HepG2 (cell line): Measurements from ENCODE around the gene ASF1B. TPM values are rescaled to one million over a fixed set of nuclear protein-coding genes. Genes with fewer than 3 reads are reported as not detected.

ENCODE experiments used
- ARHGAP35 ChIP-seq: sonication (generic); formaldehyde crosslinking; IDR thresholded peaks from 2 replicates; pipeline ENCODE4 v1.9.0; 2022; ENCODE audit warnings: mild to moderate bottlenecking, inconsistent platforms, moderate library complexity, missing genetic modification reagents, borderline replicate concordance
- ATF7 ChIP-seq, 2 experiments: fragments of 450-650 bp in 1 of 2; sonication (generic) in 1 of 2; formaldehyde crosslinking in 1 of 2; IDR thresholded peaks; 2 replicates each; pipeline versions ENCODE4 v1.4.0 to v1.6.1; 2016 to 2020; ENCODE audit warnings: antibody characterized with exemption in 1 of 2, mild to moderate bottlenecking in 1 of 2, missing genetic modification reagents in 1 of 2
- ATF7-NPFF ChIP-seq: sonication (generic); formaldehyde crosslinking; IDR thresholded peaks from 2 replicates; pipeline ENCODE4 v1.8.1; 2023; ENCODE audit warnings: mild to moderate bottlenecking, low read depth, missing genetic modification reagents, moderate library complexity
- HMG20A ChIP-seq: IDR thresholded peaks from 2 replicates; pipeline ENCODE4 v1.6.1; 2016; ENCODE audit warnings: borderline replicate concordance
- JDP2 ChIP-seq: sonication (generic); formaldehyde crosslinking; IDR thresholded peaks from 2 replicates; pipeline ENCODE4 v1.8.1; 2022; ENCODE audit warnings: missing genetic modification reagents, borderline replicate concordance
- KDM5A ChIP-seq: fragments of 200-600 bp; sonication (generic); IDR thresholded peaks from 2 replicates; pipeline ENCODE4 v1.7.0; 2018; ENCODE audit warnings: antibody characterized with exemption, mild to moderate bottlenecking, low read length, borderline replicate concordance
- KLF15 ChIP-seq: sonication (generic); formaldehyde crosslinking; IDR thresholded peaks from 2 replicates; pipeline ENCODE4 v1.8.1; 2023; ENCODE audit warnings: borderline replicate concordance, mild to moderate bottlenecking, inconsistent platforms, missing genetic modification reagents, mixed read lengths
- KMT2B ChIP-seq: IDR thresholded peaks from 2 replicates; pipeline ENCODE4 v1.6.1; 2016; ENCODE audit warnings: missing genetic modification reagents, missing compliant biosample characterization
- MIER2 ChIP-seq: IDR thresholded peaks from 2 replicates; pipeline ENCODE4 v1.6.1; 2016; ENCODE audit warnings: missing biosample characterization, missing genetic modification reagents
- NR2F6 ChIP-seq, 2 experiments: IDR thresholded peaks; 2 replicates each; pipeline ENCODE4 v1.6.1; 2016; ENCODE audit warnings: antibody characterized with exemption in 1 of 2, mild to moderate bottlenecking in 1 of 2
- SIN3A ChIP-seq: IDR thresholded peaks from 2 replicates; pipeline ENCODE4 v1.6.1; 2011; ENCODE audit warnings: low read depth, mild to moderate bottlenecking, control low read depth, low read length, borderline replicate concordance
- SNAI1 ChIP-seq: sonication (generic); formaldehyde crosslinking; IDR thresholded peaks from 2 replicates; pipeline ENCODE4 v1.5.0; 2020; ENCODE audit warnings: mild to moderate bottlenecking, missing genetic modification reagents, borderline replicate concordance
- SRY ChIP-seq: sonication (generic); formaldehyde crosslinking; IDR thresholded peaks from 2 replicates; pipeline ENCODE4 v1.8.0; 2022; ENCODE audit warnings: mild to moderate bottlenecking, missing genetic modification reagents
- TBL1XR1 ChIP-seq: fragments of 150-350 bp; IDR thresholded peaks from 2 replicates; pipeline ENCODE4 v1.6.1; 2014; ENCODE audit warnings: borderline replicate concordance, low read length; ENCODE audit not compliant: partially characterized antibody
- XRCC5 ChIP-seq: fragments of 200-400 bp; formaldehyde crosslinking; optimal IDR thresholded peaks from 2 replicates; pipeline ENCODE3; 2017; ENCODE audit warnings: mild to moderate bottlenecking, low read length
- ZBTB21 ChIP-seq: sonication (generic); formaldehyde crosslinking; IDR thresholded peaks from 2 replicates; pipeline ENCODE4 v1.4.0; 2020; ENCODE audit warnings: missing genetic modification reagents
- ZFAT ChIP-seq: sonication (generic); formaldehyde crosslinking; conservative IDR thresholded peaks from 2 replicates; pipeline ENCODE4 v1.8.1; 2023; ENCODE audit warnings: missing genetic modification reagents, inconsistent platforms
- ZNF230 ChIP-seq: sonication (generic); formaldehyde crosslinking; IDR thresholded peaks from 2 replicates; pipeline ENCODE4 v1.4.0; 2020; ENCODE audit warnings: mild to moderate bottlenecking, missing genetic modification reagents
- ZNF260 ChIP-seq: sonication (generic); formaldehyde crosslinking; IDR thresholded peaks from 2 replicates; pipeline ENCODE4 v1.4.0; 2020; ENCODE audit warnings: missing genetic modification reagents, low read depth, mild to moderate bottlenecking, borderline replicate concordance
- ZNF546 ChIP-seq: sonication (generic); formaldehyde crosslinking; conservative IDR thresholded peaks from 2 replicates; pipeline ENCODE4 v1.8.1; 2023; ENCODE audit warnings: mild to moderate bottlenecking, missing genetic modification reagents
- ZNF567 ChIP-seq: sonication (generic); formaldehyde crosslinking; IDR thresholded peaks from 2 replicates; pipeline ENCODE4 v1.8.1; 2023; ENCODE audit warnings: mild to moderate bottlenecking, missing genetic modification reagents, borderline replicate concordance
- ZSCAN31 ChIP-seq: sonication (generic); formaldehyde crosslinking; IDR thresholded peaks from 2 replicates; pipeline ENCODE4 v1.5.0; 2020; ENCODE audit warnings: low read depth, mild to moderate bottlenecking, missing genetic modification reagents
- polyA plus RNA-seq, 8 experiments: library from polyadenylated mRNA; depleted of rRNA in 3 of 8; stranded (reverse) in 7 of 8; unstranded in 1 of 8; fragments of >200 nt; fragmentation: Illumina TruSeq in 4 of 8; extraction: Trizol in 4 of 8; gene quantifications; 2 replicates each; pipeline versions ENCODE4 v1.2.1 to v1.2.3, GENCODE V29; 2011 to 2016; ENCODE audit warnings: low read depth in 4 of 8, missing spikeins in 1 of 8, mixed read lengths in 1 of 8; ENCODE audit not compliant: insufficient read depth in 1 of 8
- total RNA-seq, 5 experiments: library from RNA; depleted of rRNA; stranded (reverse); fragments of >200 nt; fragmentation: Illumina TruSeq; extraction: Trizol; gene quantifications; 2 replicates each; pipeline ENCODE4 v1.2.3, GENCODE V29; 2016; ENCODE audit warnings: low read depth in 1 of 5
- TF ChIP-seq, protein P1 (sequence below): sonication (generic); formaldehyde crosslinking; IDR thresholded peaks from 2 replicates; pipeline ENCODE4 v1.5.1; 2020; ENCODE audit warnings: missing genetic modification reagents, mild to moderate bottlenecking, borderline replicate concordance
- TF ChIP-seq, protein P2 (sequence below): sonication (generic); formaldehyde crosslinking; IDR thresholded peaks from 2 replicates; pipeline ENCODE4 v1.5.0; 2020; ENCODE audit warnings: mild to moderate bottlenecking, missing genetic modification reagents, borderline replicate concordance

ASF1B gene
- total and polyA plus RNA-seq, 2 of the 13 experiments (the other 11 are each of a cell fraction or from before 2014, with no cell fraction given): 18.2 to 24.8 TPM

DNA sequence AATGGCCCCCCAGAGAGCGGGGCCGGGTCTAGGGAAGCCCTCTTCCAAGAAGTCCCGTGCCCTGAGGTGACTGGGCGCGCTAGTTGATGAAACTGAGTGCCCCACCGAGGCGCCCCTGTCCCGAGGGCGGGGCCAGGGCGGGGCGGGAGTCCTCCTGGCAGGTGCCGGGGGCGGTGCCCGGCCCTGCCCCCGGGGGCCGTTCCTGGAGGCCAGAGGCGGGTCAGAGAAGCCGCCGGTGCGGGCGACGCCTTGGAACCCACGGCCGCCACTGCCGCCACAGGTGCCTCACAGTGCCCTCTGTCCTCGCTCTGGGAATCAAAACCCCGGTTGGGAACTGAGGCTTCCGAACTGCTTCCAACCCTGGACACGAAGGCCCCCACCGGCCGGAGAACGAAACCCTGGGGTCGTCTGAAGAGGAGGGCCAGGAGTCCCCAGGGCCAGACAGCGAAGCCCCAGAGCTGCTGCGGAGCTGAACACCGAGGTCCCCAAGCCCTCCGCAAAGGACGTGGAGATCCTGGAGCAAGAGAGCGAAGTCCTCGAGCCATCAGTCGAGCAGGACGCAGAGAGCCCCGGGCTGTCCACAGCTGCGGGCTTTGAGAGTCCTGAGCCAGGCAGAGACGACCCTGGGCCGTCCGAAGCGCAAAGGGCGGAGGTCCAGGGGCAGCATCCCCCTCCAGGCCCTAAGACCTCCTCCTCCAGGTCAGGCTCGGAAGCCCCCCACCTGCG is 63.7 kb downstream of the ASF1B start, which contains the start of gene MISP3 (continued):
- TF ChIP-seq, protein P1, sequence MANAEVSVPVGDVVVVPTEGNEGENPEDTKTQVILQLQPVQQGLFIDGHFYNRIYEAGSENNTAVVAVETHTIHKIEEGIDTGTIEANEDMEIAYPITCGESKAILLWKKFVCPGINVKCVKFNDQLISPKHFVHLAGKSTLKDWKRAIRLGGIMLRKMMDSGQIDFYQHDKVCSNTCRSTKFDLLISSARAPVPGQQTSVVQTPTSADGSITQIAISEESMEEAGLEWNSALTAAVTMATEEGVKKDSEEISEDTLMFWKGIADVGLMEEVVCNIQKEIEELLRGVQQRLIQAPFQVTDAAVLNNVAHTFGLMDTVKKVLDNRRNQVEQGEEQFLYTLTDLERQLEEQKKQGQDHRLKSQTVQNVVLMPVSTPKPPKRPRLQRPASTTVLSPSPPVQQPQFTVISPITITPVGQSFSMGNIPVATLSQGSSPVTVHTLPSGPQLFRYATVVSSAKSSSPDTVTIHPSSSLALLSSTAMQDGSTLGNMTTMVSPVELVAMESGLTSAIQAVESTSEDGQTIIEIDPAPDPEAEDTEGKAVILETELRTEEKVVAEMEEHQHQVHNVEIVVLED: peak; percentile 4; the same call in 1 of the 2 replicates
- TF ChIP-seq NR2F6 (IDR thresholded peaks at IDR 0.05) (no peak), NR2F6 (CRISPR knock-in tag; IDR thresholded peaks at IDR 0.05) (no peak), ATF7 (IDR thresholded peaks at IDR 0.05) (no peak), ATF7 (CRISPR knock-in tag; IDR thresholded peaks at IDR 0.05) (no peak), KDM5A (no peak), MIER2 (CRISPR knock-in tag) (no peak), ZBTB21 (CRISPR knock-in tag) (no peak), SRY (CRISPR knock-in tag) (no peak; the same call in none of the 2 replicates), ZNF546 (no peak), ARHGAP35 (CRISPR knock-in tag) (no peak), ZSCAN31 (CRISPR knock-in tag) (peak; percentile 65; the same call in 1 of the 2 replicates), JDP2 (CRISPR knock-in tag) (no peak), KMT2B (CRISPR knock-in tag) (no peak), ZNF230 (CRISPR knock-in tag) (0 out of 2 replicates have a peak, but pooled peaks have one; percentile 6), HMG20A (no peak), KLF15 (CRISPR knock-in tag) (no peak), SIN3A (no peak), ATF7-NPFF (CRISPR knock-in tag) (peak; percentile 16; the same call in 1 of the 2 replicates), ZFAT (CRISPR knock-in tag) (no peak), SNAI1 (0 out of 2 replicates have a peak, but pooled peaks have one; percentile 2), ZNF260 (no peak), XRCC5 (no peak), TBL1XR1 (no peak), ZNF567 (CRISPR knock-in tag) (no peak)
- TF ChIP-seq, protein P2, sequence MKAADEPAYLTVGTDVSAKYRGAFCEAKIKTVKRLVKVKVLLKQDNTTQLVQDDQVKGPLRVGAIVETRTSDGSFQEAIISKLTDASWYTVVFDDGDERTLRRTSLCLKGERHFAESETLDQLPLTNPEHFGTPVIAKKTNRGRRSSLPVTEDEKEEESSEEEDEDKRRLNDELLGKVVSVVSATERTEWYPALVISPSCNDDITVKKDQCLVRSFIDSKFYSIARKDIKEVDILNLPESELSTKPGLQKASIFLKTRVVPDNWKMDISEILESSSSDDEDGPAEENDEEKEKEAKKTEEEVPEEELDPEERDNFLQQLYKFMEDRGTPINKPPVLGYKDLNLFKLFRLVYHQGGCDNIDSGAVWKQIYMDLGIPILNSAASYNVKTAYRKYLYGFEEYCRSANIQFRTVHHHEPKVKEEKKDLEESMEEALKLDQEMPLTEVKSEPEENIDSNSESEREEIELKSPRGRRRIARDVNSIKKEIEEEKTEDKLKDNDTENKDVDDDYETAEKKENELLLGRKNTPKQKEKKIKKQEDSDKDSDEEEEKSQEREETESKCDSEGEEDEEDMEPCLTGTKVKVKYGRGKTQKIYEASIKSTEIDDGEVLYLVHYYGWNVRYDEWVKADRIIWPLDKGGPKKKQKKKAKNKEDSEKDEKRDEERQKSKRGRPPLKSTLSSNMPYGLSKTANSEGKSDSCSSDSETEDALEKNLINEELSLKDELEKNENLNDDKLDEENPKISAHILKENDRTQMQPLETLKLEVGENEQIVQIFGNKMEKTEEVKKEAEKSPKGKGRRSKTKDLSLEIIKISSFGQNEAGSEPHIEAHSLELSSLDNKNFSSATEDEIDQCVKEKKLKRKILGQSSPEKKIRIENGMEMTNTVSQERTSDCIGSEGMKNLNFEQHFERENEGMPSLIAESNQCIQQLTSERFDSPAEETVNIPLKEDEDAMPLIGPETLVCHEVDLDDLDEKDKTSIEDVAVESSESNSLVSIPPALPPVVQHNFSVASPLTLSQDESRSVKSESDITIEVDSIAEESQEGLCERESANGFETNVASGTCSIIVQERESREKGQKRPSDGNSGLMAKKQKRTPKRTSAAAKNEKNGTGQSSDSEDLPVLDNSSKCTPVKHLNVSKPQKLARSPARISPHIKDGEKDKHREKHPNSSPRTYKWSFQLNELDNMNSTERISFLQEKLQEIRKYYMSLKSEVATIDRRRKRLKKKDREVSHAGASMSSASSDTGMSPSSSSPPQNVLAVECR (CRISPR knock-in tag): no peak
